ENCODE measurements around the gene HJV. TPM values are rescaled to one million over a fixed set of nuclear protein-coding genes. Genes with fewer than 3 reads are reported as not detected.

HJV gene
- total and polyA plus RNA-seq, 2 of the 13 experiments (the other 11 are each of a cell fraction or from before 2014, with no cell fraction given): 0.18 TPM; not detected in 1

- TF ChIP-seq RERE (CRISPR knock-in tag; IDR thresholded peaks at IDR 0.05; ENCODE audit: low read depth) (no peak), ZNF205 (CRISPR knock-in tag; IDR thresholded peaks at IDR 0.05) (no peak)
Measured at GRCh38 chr1:145988773-145989172, 32.8 kb downstream of the HJV start (continued).

- intact Hi-C loops (cut with micrococcal nuclease; ENCODE audit: unreplicated experiment) (no loop called here), in situ Hi-C loops (cut with HindIII; ENCODE audit: extremely low pct_ligation_motif_present, low pct_unique_long_range_greater_than_20kb) (no loop called here)
- POLR2A ChIA-PET: no interaction called here
- H3K9me3 ChIP-seq (ENCODE audit: low read length): no peaks in the 10 kb centered on the region
- H3K79me2 ChIP-seq (ENCODE audit: insufficient read depth, low read length): no peaks in the 10 kb centered on the region
- TF ChIP-seq ZMYM3 (CRISPR knock-in tag; IDR thresholded peaks at IDR 0.05) (peak; percentile 26; the same call in 1 of the 2 replicates), HDAC1 (CRISPR knock-in tag; IDR thresholded peaks at IDR 0.05) (no peak), FOXM1 (CRISPR knock-in tag; IDR thresholded peaks at IDR 0.05) (no peak), ZNF121 (CRISPR knock-in tag; IDR thresholded peaks at IDR 0.05) (peak; percentile 95), HNF4A (CRISPR knock-in tag; IDR thresholded peaks at IDR 0.05) (0 out of 2 replicates have a peak, but pooled peaks have one; percentile 5), ZNF567 (CRISPR knock-in tag; IDR thresholded peaks at IDR 0.05; ENCODE audit: borderline replicate concordance) (no peak), RARA (CRISPR knock-in tag; IDR thresholded peaks at IDR 0.05) (0 out of 2 replicates have a peak, but pooled peaks have one; percentile 32), BRCA1 (CRISPR knock-in tag; IDR thresholded peaks at IDR 0.05) (no peak), ZFP90 (CRISPR knock-in tag; IDR thresholded peaks at IDR 0.05; ENCODE audit: borderline replicate concordance) (0 out of 2 replicates have a peak, but pooled peaks have one; percentile 53), ZFP36 (IDR thresholded peaks at IDR 0.05; ENCODE audit: borderline replicate concordance, low read depth, low read length, partially characterized antibody) (no peak), NFIC (IDR thresholded peaks at IDR 0.05; ENCODE audit: low read length) (no peak)
- no peak for ATAC-seq
- H4K20me1 ChIP-seq (ENCODE audit: insufficient read depth, low read length): peaks cover 16% of the 10 kb centered on the region; the same call in 1 of the 2 replicates
- no peak for DNase-seq (ENCODE audit: low spot score)
- H3K27me3 ChIP-seq (ENCODE audit: control insufficient read depth in 1 of 2, insufficient read depth in 2 of 2, low read length in 2 of 2): no peaks in the 10 kb centered on the region
- H3K36me3 ChIP-seq (replicated peaks in 1 of 2; ENCODE audit: control insufficient read depth in 1 of 2, insufficient read depth in 2 of 2, low read length in 2 of 2): no peaks in the 10 kb centered on the region
- no peak overlapping the region for H2AFZ ChIP-seq (ENCODE audit: low read length)
- WGBS (ENCODE audit: low lambda C conversion rate): 44% methylated on average over 1 of the region's 1 CpG
- BruUV-seq (replicated peaks): no TSS peak
- no peak overlapping the region for H3K4me3 ChIP-seq (replicated peaks in 1 of 3; ENCODE audit: insufficient read depth in 1 of 3, low read depth in 2 of 3, low read length in 3 of 3)
- H3K4me2 ChIP-seq (ENCODE audit: low read depth, low read length): no peak overlapping the region
- no peak for FAIRE-seq
- no peak overlapping the region for H3K9ac ChIP-seq (ENCODE audit: insufficient read depth, low read depth, low read length)
- no peak overlapping the region for H3K27ac ChIP-seq (ENCODE audit: extremely low read length, insufficient read depth, low read length)
- CTCF ChIA-PET (ENCODE audit: low intra/inter-chr PET ratio, low total read pairs): no interaction called here
- peaks cover 76% of the 10 kb centered on the region for H3K4me1 ChIP-seq (ENCODE audit: insufficient read depth, low read length)
Measured at GRCh38 chr1:145987926-145988325, 33.6 kb downstream of the HJV start.
